HCT116 (cell line): ENCODE measurements around the gene CFAP57. TPM values are rescaled to one million over a fixed set of nuclear protein-coding genes. Genes with fewer than 3 reads are reported as not detected.

Source experiments
- ATAC-seq: fragments of 200-7000 bp; cut with Tn5 transposase; 2 replicates; pipeline ENCODE4 v1.9.1; 2020; ENCODE audit warnings: mild to moderate bottlenecking, moderate library complexity
- BruUV-seq: library from RNA; stranded (reverse); fragments of 400-500 nt; replicated peaks from 2 replicates; lab custom pipeline; 2021; lab: Mats Ljungman, UMichigan
- CTCF ChIA-PET: fragments of 300-600 bp; sonication (Branson Sonifier 250); formaldehyde crosslinking; loops from one replicate; lab custom pipeline; 2021; ENCODE audit warnings: antibody characterized with exemption; lab: Charles Lee
- POLR2A ChIA-PET: fragments of 300-600, 350-600 bp; sonication (Branson Sonifier 250); formaldehyde crosslinking; loops from one replicate; lab custom pipeline; 2021; ENCODE audit warnings: antibody characterized with exemption; lab: Charles Lee
- RAD21 ChIA-PET, 2 experiments: fragments of 300-600 bp; sonication (Branson Sonifier 250); formaldehyde crosslinking; loops; one replicate each; lab custom pipeline; 2023; ENCODE audit warnings: low total read pairs in 2 of 2; ENCODE audit not compliant: uncharacterized antibody in 2 of 2, unreplicated experiment in 2 of 2, low non-redundant PET in 1 of 2; lab: Charles Lee
- DNase-seq: peaks from one replicate; pipeline ENCODE4 v3.0.0-alpha.2; 2010; ENCODE audit warnings: low read depth, low spot score
- H2AFZ ChIP-seq: fragments of 200-600 bp; shearing (Covaris generic), sonication (generic); 2 replicates; pipeline ENCODE4 v1.6.1; 2017; ENCODE audit warnings: low read depth, mixed run types, mixed read lengths, antibody characterized with exemption, low read length; ENCODE audit not compliant: poor library complexity, severe bottlenecking
- H3K27ac ChIP-seq: 2 replicates; pipeline ENCODE4 v1.5.1; 2012; ENCODE audit warnings: low read depth, low read length
- H3K27me3 ChIP-seq: fragments of 200-600 bp; sonication (generic); 2 replicates; pipeline ENCODE4 v1.6.1; 2016; ENCODE audit warnings: mixed run types, low read length, mixed read lengths; ENCODE audit not compliant: insufficient read depth
- H3K36me3 ChIP-seq, 2 experiments: fragments of 200-500 bp in 1 of 2; fragments of 200-600 bp in 1 of 2; sonication (Bioruptor generic) in 1 of 2; sonication (generic) in 1 of 2; 2 replicates each; pipeline versions ENCODE4 v1.5.1 to v1.6.1; 2014 to 2016; ENCODE audit warnings: low read length in 2 of 2, inconsistent platforms in 1 of 2, mixed read lengths in 1 of 2, mixed run types in 1 of 2; ENCODE audit not compliant: insufficient read depth in 2 of 2, control insufficient read depth in 1 of 2
- H3K4me1 ChIP-seq, 2 experiments: fragments of 200-600 bp in 1 of 2; sonication (generic) in 1 of 2; 2 replicates each; pipeline versions ENCODE4 v1.5.1 to v1.6.1; 2012 to 2017; ENCODE audit warnings: low read length in 2 of 2, inconsistent platforms in 1 of 2, mild to moderate bottlenecking in 1 of 2, mixed read lengths in 1 of 2, mixed run types in 1 of 2, moderate library complexity in 1 of 2; ENCODE audit not compliant: insufficient read depth in 2 of 2, control insufficient read depth in 1 of 2
- H3K4me2 ChIP-seq: fragments of 200-600 bp; sonication (generic); 2 replicates; pipeline ENCODE4 v1.6.1; 2017; ENCODE audit warnings: mixed run types, low read length, mixed read lengths
- H3K4me3 ChIP-seq, 2 experiments: fragments of 200-600 bp in 1 of 2; sonication (generic) in 1 of 2; replicated peaks in 1 of 2; 2 replicates each; pipeline ENCODE4 v1.5.1; 2011 to 2016; ENCODE audit warnings: low read length in 2 of 2, control low read depth in 1 of 2, low read depth in 1 of 2, mild to moderate bottlenecking in 1 of 2, mixed read lengths in 1 of 2, mixed run types in 1 of 2
- H3K79me2 ChIP-seq: fragments of 200-600 bp; sonication (generic); 2 replicates; pipeline ENCODE4 v1.6.1; 2017; ENCODE audit warnings: mild to moderate bottlenecking, mixed run types, low read length, moderate library complexity, mixed read lengths; ENCODE audit not compliant: insufficient read depth
- H3K9ac ChIP-seq: fragments of 200-600 bp; sonication (generic); 2 replicates; pipeline ENCODE4 v1.6.1; 2016; ENCODE audit warnings: low read length, mixed read lengths
- H3K9me2 ChIP-seq: fragments of 200-600 bp; sonication (generic), shearing (Covaris generic); 2 replicates; pipeline ENCODE4 v1.6.1; 2017; ENCODE audit warnings: mixed run types, mild to moderate bottlenecking, moderate library complexity; ENCODE audit not compliant: insufficient read depth
- H3K9me3 ChIP-seq, 2 experiments: fragments of 200-500 bp in 1 of 2; fragments of 200-600 bp in 1 of 2; sonication (Bioruptor generic) in 1 of 2; sonication (generic) in 1 of 2; 2 replicates each; pipeline ENCODE4 v1.6.1; 2014 to 2017; ENCODE audit warnings: low read length in 2 of 2, mixed read lengths in 2 of 2, inconsistent platforms in 1 of 2, low read depth in 1 of 2, mild to moderate bottlenecking in 1 of 2, mixed run types in 1 of 2, moderate library complexity in 1 of 2; ENCODE audit not compliant: control insufficient read depth in 1 of 2, insufficient read depth in 1 of 2
- H4K20me1 ChIP-seq: fragments of 200-600 bp; sonication (generic), shearing (Covaris generic); 2 replicates; pipeline ENCODE4 v1.6.1; 2017; ENCODE audit warnings: mixed run types, mild to moderate bottlenecking, moderate library complexity; ENCODE audit not compliant: insufficient read depth
- CBX3 ChIP-seq: IDR thresholded peaks from 2 replicates; pipeline ENCODE4 v1.6.1; 2012; ENCODE audit warnings: low read depth
- EGR1 ChIP-seq: IDR thresholded peaks from 2 replicates; pipeline ENCODE4 v1.6.1; 2012; ENCODE audit warnings: low read depth
- ELF1 ChIP-seq: IDR thresholded peaks from 2 replicates; pipeline ENCODE4 v1.6.1; 2012; ENCODE audit warnings: low read depth, borderline replicate concordance
- JUND ChIP-seq: IDR thresholded peaks from 2 replicates; pipeline ENCODE4 v1.6.1; 2012
- REST ChIP-seq: IDR thresholded peaks from 2 replicates; pipeline ENCODE4 v1.6.1; 2012; ENCODE audit warnings: low read depth
- ZNF274 ChIP-seq: fragments of 200-500 bp; sonication (Bioruptor generic); IDR thresholded peaks from 2 replicates; pipeline ENCODE4 v1.6.1; 2014; ENCODE audit warnings: mild to moderate bottlenecking, low read depth, low read length, inconsistent platforms
- intact Hi-C: fragments of 100-400 bp; cut with micrococcal nuclease; formaldehyde crosslinking; loops from 2 replicates; pipeline ENCODE4 v1.10.0; 2022
- microRNA-seq: library from miRNA; unstranded; fragments of <30 nt; microRNA quantifications from one replicate; pipeline ENCODE4, GENCODE V29; 2016; ENCODE audit warnings: borderline number of aligned reads
- total RNA-seq: library from RNA; stranded (reverse); gene quantifications from one replicate; pipeline ENCODE4 v1.2.1, GENCODE V29; 2021; ENCODE audit not compliant: unreplicated experiment
- TF ChIP-seq, protein P1 (sequence below): IDR thresholded peaks from 2 replicates; pipeline ENCODE4 v1.6.1; 2012

CFAP57 gene
- total RNA-seq, 1 experiment from 2014 or later, result 0.49 TPM

DNA sequence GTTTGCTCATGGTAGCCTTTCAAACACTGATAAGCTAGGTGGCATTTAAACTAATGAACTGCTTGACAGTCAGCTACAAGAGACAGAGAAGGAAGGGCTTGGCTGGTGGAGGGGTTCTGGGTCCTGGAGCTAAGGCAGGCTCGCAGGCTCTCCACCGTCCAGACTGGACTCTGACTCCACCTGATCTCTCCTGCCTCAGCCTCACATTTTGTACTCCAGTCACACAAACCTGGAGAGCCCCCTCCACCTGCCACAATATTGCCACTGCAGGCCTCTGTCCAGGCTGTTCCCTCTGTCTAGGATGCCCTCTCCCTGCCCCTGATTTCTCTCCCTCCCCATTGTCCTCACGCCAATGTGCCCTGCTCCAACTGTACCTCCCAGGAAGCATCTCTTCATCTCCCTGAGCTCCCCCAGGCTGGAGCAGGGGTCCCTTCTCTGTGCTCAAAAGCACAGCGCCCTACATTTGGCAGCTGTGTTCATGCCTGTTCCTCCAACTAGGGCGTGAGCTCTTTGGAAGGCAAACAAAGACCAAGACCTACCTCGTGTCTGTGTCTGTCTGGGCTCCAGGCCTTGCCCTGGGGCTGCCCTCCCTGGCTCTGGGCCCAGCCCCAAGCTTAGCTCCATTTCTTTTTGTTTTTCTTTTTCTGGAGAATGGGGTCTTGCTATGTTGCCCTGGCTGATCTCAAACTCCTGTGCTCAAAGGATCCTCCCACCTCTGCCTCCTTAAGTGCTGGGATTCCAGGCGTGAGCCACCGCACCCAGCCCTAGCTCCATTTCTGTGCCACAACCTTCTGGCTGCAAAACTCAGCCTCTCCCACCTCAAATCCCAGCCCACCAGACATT, 131.6 kb downstream of the CFAP57 start:
- CTCF ChIA-PET, result no interaction called here
- Histone ChIP-seq H3K9me2 (no peaks in the 10 kb centered on the region), H4K20me1 (no peaks in the 10 kb centered on the region), H3K4me1 (peaks cover 0 to 7% of the 10 kb centered on the region in 2 experiments; a peak in 1 of 4 replicates), H3K9ac (no peak overlapping the region)
- TF ChIP-seq CBX3 (no peak), EGR1 (no peak), REST (no peak), ZNF274 (no peak), JUND (no peak), ELF1 (no peak)
- TF ChIP-seq, protein P1, sequence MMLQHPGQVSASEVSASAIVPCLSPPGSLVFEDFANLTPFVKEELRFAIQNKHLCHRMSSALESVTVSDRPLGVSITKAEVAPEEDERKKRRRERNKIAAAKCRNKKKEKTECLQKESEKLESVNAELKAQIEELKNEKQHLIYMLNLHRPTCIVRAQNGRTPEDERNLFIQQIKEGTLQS, result no peak
- TF ChIP-seq, all 23 proteins: peak for 0
- ATAC-seq (no peak), DNase-seq (no peak)
- Histone ChIP-seq H3K4me3 (no peak overlapping the region), H3K4me2 (no peak overlapping the region), H3K27me3 (no peaks in the 10 kb centered on the region), H3K36me3 (no peaks in the 10 kb centered on the region), H2AFZ (no peak overlapping the region), H3K9me3 (no peaks in the 10 kb centered on the region), H3K79me2 (no peaks in the 10 kb centered on the region), H3K27ac (no peak overlapping the region)
- BruUV-seq, result no TSS peak
- ChIA-PET POLR2A (no interaction called here), RAD21 (no interaction called here)
- intact Hi-C loops, result no loop called here

Small RNA genes within 50 kb of the gene (microRNA-seq; reads per million reads assigned to microRNA genes)
- not detected for gene MIR6733

Other genes with a start within 250 kb of the CFAP57 start
- gene SLC2A1, start 213.5 kb upstream of the CFAP57 start, total RNA-seq, result 248 TPM
- gene EBNA1BP2, start within 50 bp of the CFAP57 start, total RNA-seq, result 109 TPM
- gene TMEM125, start 97.7 kb downstream of the CFAP57 start, total RNA-seq, result 13.9 TPM
- gene C1orf210, start 113.3 kb downstream of the CFAP57 start, total RNA-seq, result 7.6 TPM
- not detected for gene TIE1, start 128.7 kb downstream of the CFAP57 start, total RNA-seq
- not detected for gene MPL, start 165.5 kb downstream of the CFAP57 start, total RNA-seq
- gene CDC20, start 186.7 kb downstream of the CFAP57 start, total RNA-seq, result 355 TPM
- gene ELOVL1, start 195.7 kb downstream of the CFAP57 start, total RNA-seq, result 91.3 TPM
- 36.0 TPM for gene MED8, start 217.5 kb downstream of the CFAP57 start, total RNA-seq
- 43.0 TPM for gene SZT2, start 217.6 kb downstream of the CFAP57 start, total RNA-seq